Fibroblast of lung (primary cell): Measurements from ENCODE around the gene PIM3. TPM values are rescaled to one million over a fixed set of nuclear protein-coding genes. Genes with fewer than 3 reads are reported as not detected.
A peak's percentile ranks its signal among the peaks of the same experiment; 100 is the strongest.

ENCODE experiments used
- DNase-seq, 2 donors: peaks; one replicate each; pipeline versions ENCODE4 v3.0.0 to v3.0.0-alpha.2; 2010; ENCODE audit warnings: low read depth in 2 of 2
- H2AFZ ChIP-seq: 2 replicates; pipeline ENCODE4 v1.5.1; 2012; ENCODE audit warnings: low read length, control low read depth, inconsistent platforms
- H3K27ac ChIP-seq: 2 replicates; pipeline ENCODE4 v1.5.1; 2011; ENCODE audit warnings: low read length, control low read depth; ENCODE audit not compliant: insufficient read depth
- H3K27me3 ChIP-seq: 2 replicates; pipeline ENCODE4 v1.5.1; 2011; ENCODE audit warnings: mild to moderate bottlenecking, low read length; ENCODE audit not compliant: control insufficient read depth, insufficient read depth
- H3K36me3 ChIP-seq: 2 replicates; pipeline ENCODE4 v1.5.1; 2011; ENCODE audit warnings: low read length; ENCODE audit not compliant: control insufficient read depth, insufficient read depth
- H3K4me1 ChIP-seq: 2 replicates; pipeline ENCODE4 v1.5.1; 2011; ENCODE audit warnings: low read length; ENCODE audit not compliant: control insufficient read depth, insufficient read depth; ENCODE audit errors: extremely low read depth
- H3K4me2 ChIP-seq: 2 replicates; pipeline ENCODE4 v1.5.1; 2011; ENCODE audit warnings: low read length, control low read depth; ENCODE audit not compliant: insufficient read depth; ENCODE audit errors: extremely low read depth
- H3K4me3 ChIP-seq, 4 experiments: fragments of 200-600 bp in 1 of 4; sonication (generic) in 1 of 4; replicated peaks in 1 of 4; 2 replicates each; pipeline ENCODE4 v1.5.1; 2011 to 2016; ENCODE audit warnings: low read length in 4 of 4, low read depth in 3 of 4, mild to moderate bottlenecking in 3 of 4, control low read depth in 2 of 4, inconsistent platforms in 1 of 4, mixed read lengths in 1 of 4; ENCODE audit not compliant: insufficient read depth in 1 of 4; ENCODE audit errors: control extremely low read depth in 1 of 4
- H3K79me2 ChIP-seq: 2 replicates; pipeline ENCODE4 v1.5.1; 2012; ENCODE audit warnings: mild to moderate bottlenecking, low read length, inconsistent platforms; ENCODE audit not compliant: control insufficient read depth, insufficient read depth
- H3K9ac ChIP-seq: 2 replicates; pipeline ENCODE4 v1.5.1; 2011; ENCODE audit warnings: mild to moderate bottlenecking, low read length, control low read depth; ENCODE audit not compliant: insufficient read depth
- H3K9me3 ChIP-seq: 2 replicates; pipeline ENCODE4 v1.5.1; 2012; ENCODE audit warnings: low read depth, low read length; ENCODE audit not compliant: control insufficient read depth, insufficient read depth
- H4K20me1 ChIP-seq: 2 replicates; pipeline ENCODE4 v1.5.1; 2011; ENCODE audit warnings: low read length; ENCODE audit not compliant: control insufficient read depth, insufficient read depth; ENCODE audit errors: extremely low read depth
- EZH2 ChIP-seq: IDR thresholded peaks from 2 replicates; pipeline ENCODE4 v1.5.1; 2012; ENCODE audit warnings: low read length, control low read depth, mild to moderate bottlenecking; ENCODE audit errors: missing control alignments
- polyA plus RNA-seq, 2 donors: library from polyadenylated mRNA; depleted of rRNA in 1 of 2; stranded (reverse) in 1 of 2; unstranded in 1 of 2; fragments of >200 nt; gene quantifications; 2 replicates each; pipeline ENCODE4 v1.2.1, GENCODE V29; 2011 to 2012; ENCODE audit warnings: missing spikeins in 1 of 2
- total RNA-seq: library from RNA; depleted of rRNA; stranded (reverse); fragments of >200 nt; gene quantifications from 2 replicates; pipeline ENCODE4 v1.2.1, GENCODE V29; 2014
- TF ChIP-seq, protein P1 (sequence below), 2 donors: IDR thresholded peaks in 1 of 2; conservative IDR thresholded peaks in 1 of 2; 1 replicate in 1 of 2; 2 replicates in 1 of 2; pipeline ENCODE4 v1.5.1; 2011 to 2012; ENCODE audit warnings: low read length in 2 of 2, control low read depth in 1 of 2, inconsistent platforms in 1 of 2, low read depth in 1 of 2, mild to moderate bottlenecking in 1 of 2

PIM3 gene
- total and polyA plus RNA-seq, 2 donors (not counting 1 experiment from before 2014, with no cell fraction given) = 6.8 to 47.7 TPM

- Histone ChIP-seq H3K9me3 (no peaks in the 10 kb centered on the region), H4K20me1 (no peaks in the 10 kb centered on the region), H3K27me3 (no peaks in the 10 kb centered on the region), H3K27ac (peak overlapping the region; percentile 85), H3K79me2 (peaks cover 33% of the 10 kb centered on the region), H3K4me3 (no peak overlapping the region), H2AFZ (no peak overlapping the region), H3K4me1 (peaks cover 33% of the 10 kb centered on the region), H3K36me3 (peaks cover 25% of the 10 kb centered on the region), H3K9ac (peak overlapping the region; percentile 16), H3K4me2 (no peak overlapping the region)
- TF ChIP-seq, protein P1, sequence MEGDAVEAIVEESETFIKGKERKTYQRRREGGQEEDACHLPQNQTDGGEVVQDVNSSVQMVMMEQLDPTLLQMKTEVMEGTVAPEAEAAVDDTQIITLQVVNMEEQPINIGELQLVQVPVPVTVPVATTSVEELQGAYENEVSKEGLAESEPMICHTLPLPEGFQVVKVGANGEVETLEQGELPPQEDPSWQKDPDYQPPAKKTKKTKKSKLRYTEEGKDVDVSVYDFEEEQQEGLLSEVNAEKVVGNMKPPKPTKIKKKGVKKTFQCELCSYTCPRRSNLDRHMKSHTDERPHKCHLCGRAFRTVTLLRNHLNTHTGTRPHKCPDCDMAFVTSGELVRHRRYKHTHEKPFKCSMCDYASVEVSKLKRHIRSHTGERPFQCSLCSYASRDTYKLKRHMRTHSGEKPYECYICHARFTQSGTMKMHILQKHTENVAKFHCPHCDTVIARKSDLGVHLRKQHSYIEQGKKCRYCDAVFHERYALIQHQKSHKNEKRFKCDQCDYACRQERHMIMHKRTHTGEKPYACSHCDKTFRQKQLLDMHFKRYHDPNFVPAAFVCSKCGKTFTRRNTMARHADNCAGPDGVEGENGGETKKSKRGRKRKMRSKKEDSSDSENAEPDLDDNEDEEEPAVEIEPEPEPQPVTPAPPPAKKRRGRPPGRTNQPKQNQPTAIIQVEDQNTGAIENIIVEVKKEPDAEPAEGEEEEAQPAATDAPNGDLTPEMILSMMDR (conservative IDR thresholded peaks at IDR 0.05 in 1 of 2, IDR thresholded peaks at IDR 0.05 in 1 of 2; ENCODE audit: low read depth in 1 of 2, low read length in 2 of 2) = no peak
- no peak for TF ChIP-seq EZH2
- no peak for DNase-seq
These were observed 5.6 kb downstream of the PIM3 start for GRCh38 chr22:49966041-49966773.

- H3K36me3 ChIP-seq = peaks cover 20% of the 10 kb centered on the region
- H2AFZ ChIP-seq = no peak overlapping the region
- peak overlapping the region; percentile 85 for H3K27ac ChIP-seq
- H3K9me3 ChIP-seq = no peaks in the 10 kb centered on the region
- H3K79me2 ChIP-seq = peaks cover 25% of the 10 kb centered on the region
- H3K9ac ChIP-seq = peak overlapping the region; percentile 51
- TF ChIP-seq, protein P1 (conservative IDR thresholded peaks at IDR 0.05 in 1 of 2, IDR thresholded peaks at IDR 0.05 in 1 of 2; ENCODE audit: low read depth in 1 of 2, low read length in 2 of 2) = no peak
- TF ChIP-seq EZH2 = no peak
- peak overlapping the region in 3 of 4 experiments; percentile 9 to 38 (median 22) for H3K4me3 ChIP-seq
- no peaks in the 10 kb centered on the region for H4K20me1 ChIP-seq
- peak overlapping the region; percentile 69 for H3K4me2 ChIP-seq
- peak in 1 of 2 donors; percentile 67 for DNase-seq
- peaks cover 33% of the 10 kb centered on the region for H3K4me1 ChIP-seq
- no peaks in the 10 kb centered on the region for H3K27me3 ChIP-seq
These were observed 6.5 kb downstream of the PIM3 start for GRCh38 chr22:49966774-49967705.

- Histone ChIP-seq H3K36me3 (peaks cover 17% of the 10 kb centered on the region), H3K27me3 (no peaks in the 10 kb centered on the region), H3K9me3 (no peaks in the 10 kb centered on the region), H3K79me2 (peaks cover 21% of the 10 kb centered on the region), H3K4me3 (peak overlapping the region in 3 of 4 experiments; percentile 9 to 38 (median 22)), H4K20me1 (no peaks in the 10 kb centered on the region), H3K27ac (peak overlapping the region; percentile 85), H2AFZ (no peak overlapping the region), H3K4me2 (peak overlapping the region; percentile 69), H3K4me1 (peaks cover 32% of the 10 kb centered on the region), H3K9ac (peak overlapping the region; percentile 51)
- TF ChIP-seq EZH2 = no peak
- TF ChIP-seq, protein P1 (conservative IDR thresholded peaks at IDR 0.05 in 1 of 2, IDR thresholded peaks at IDR 0.05 in 1 of 2; ENCODE audit: low read depth in 1 of 2, low read length in 2 of 2) = no peak
- DNase-seq = peak in 1 of 2 donors; percentile 75
These were observed 7.2 kb downstream of the PIM3 start for GRCh38 chr22:49967706-49968208.
